ENCODE results near the gene MYCBP2.

MYCBP2 gene

GRCh38 chr13:77362166-77362565, 35.3 kb upstream of the MYCBP2 start:
- TF ChIP-seq CTCF (conservative IDR thresholded peaks at IDR 0.05; ENCODE audit: low read depth, low read length) = no peak
- no peak overlapping the region for H3K4me3 ChIP-seq (ENCODE audit: low read length)
- no peak for DNase-seq (ENCODE audit: low read depth)

- DNase-seq (ENCODE audit: low read depth) = no peak
- no peak overlapping the region for H3K4me3 ChIP-seq (ENCODE audit: low read length)
- no peak for TF ChIP-seq CTCF (conservative IDR thresholded peaks at IDR 0.05; ENCODE audit: low read depth, low read length)
These were observed 33.3 kb upstream of the MYCBP2 start for GRCh38 chr13:77360032-77360685.

GRCh38 chr13:77359171-77359570, 32.3 kb upstream of the MYCBP2 start:
- TF ChIP-seq CTCF (conservative IDR thresholded peaks at IDR 0.05; ENCODE audit: low read depth, low read length) = no peak
- H3K4me3 ChIP-seq (ENCODE audit: low read length) = no peak overlapping the region
- DNase-seq (ENCODE audit: low read depth) = no peak

GRCh38 chr13:77358001-77358400, 31.1 kb upstream of the MYCBP2 start:
- H3K4me3 ChIP-seq (ENCODE audit: low read length) = no peak overlapping the region
- no peak for TF ChIP-seq CTCF (conservative IDR thresholded peaks at IDR 0.05; ENCODE audit: low read depth, low read length)
- no peak for DNase-seq (ENCODE audit: low read depth)

- no peak overlapping the region for H3K4me3 ChIP-seq (ENCODE audit: low read length)
- TF ChIP-seq CTCF (conservative IDR thresholded peaks at IDR 0.05; ENCODE audit: low read depth, low read length) = no peak
- no peak for DNase-seq (ENCODE audit: low read depth)
These were observed 29.3 kb upstream of the MYCBP2 start for GRCh38 chr13:77356155-77356554.

- no peak overlapping the region for H3K4me3 ChIP-seq (ENCODE audit: low read length)
- no peak for TF ChIP-seq CTCF (conservative IDR thresholded peaks at IDR 0.05; ENCODE audit: low read depth, low read length)
- no peak for DNase-seq (ENCODE audit: low read depth)
These were observed 27.1 kb upstream of the MYCBP2 start for GRCh38 chr13:77353995-77354394.

- H3K4me3 ChIP-seq (ENCODE audit: low read length) = no peak overlapping the region
- no peak for TF ChIP-seq CTCF (conservative IDR thresholded peaks at IDR 0.05; ENCODE audit: low read depth, low read length)
- DNase-seq (ENCODE audit: low read depth) = no peak
These were observed 24.4 kb upstream of the MYCBP2 start for GRCh38 chr13:77351315-77351714.
